Gastroesophageal sphincter (tissue), 4 donors: ENCODE measurements around the gene GTF2IRD1. TPM values are rescaled to one million over a fixed set of nuclear protein-coding genes. Genes with fewer than 3 reads are reported as not detected.
A peak's percentile ranks its signal among the peaks of the same experiment; 100 is the strongest.

Experiments
- ATAC-seq: fragments of 150-250 bp; one replicate; pipeline ENCODE4 v1.9.1; 2016; ENCODE audit warnings: mild to moderate bottlenecking, moderate library complexity
- H3K27ac ChIP-seq, 4 donors: fragments of 200-600 bp; sonication (generic) in 3 of 4; 1 replicate in 3 of 4; 2 replicates in 1 of 4; pipeline ENCODE4 v1.5.1; 2016 to 2019
- H3K27me3 ChIP-seq: fragments of 200-600 bp; sonication (generic); one replicate; pipeline ENCODE4 v1.5.1; 2019
- H3K36me3 ChIP-seq, 2 donors: fragments of 200-600 bp; sonication (generic); one replicate each; pipeline ENCODE4 v1.5.1; 2019; ENCODE audit warnings: control low read depth in 1 of 2
- H3K4me1 ChIP-seq, 3 donors: fragments of 200-600 bp; sonication (generic); 1 replicate in 2 of 3; 2 replicates in 1 of 3; pipeline ENCODE4 v1.5.1; 2016 to 2019; ENCODE audit warnings: control low read depth in 2 of 3
- H3K4me3 ChIP-seq, 2 donors: fragments of 200-600 bp; sonication (generic); one replicate each; pipeline ENCODE4 v1.5.1; 2019; ENCODE audit warnings: mild to moderate bottlenecking in 1 of 2, moderate library complexity in 1 of 2
- H3K9me3 ChIP-seq, 3 donors: fragments of 200-600 bp; sonication (generic); one replicate each; pipeline ENCODE4 v1.5.1; 2017 to 2019; ENCODE audit warnings: control low read depth in 2 of 3
- CTCF ChIP-seq, 4 experiments: fragments of 200-600 bp in 2 of 4; fragments of 450-650 bp in 2 of 4; sonication (generic) in 1 of 4; IDR thresholded peaks; one replicate each; pipeline ENCODE4 v1.5.1; 2017 to 2019; ENCODE audit warnings: antibody characterized with exemption in 4 of 4, mild to moderate bottlenecking in 2 of 4, moderate library complexity in 2 of 4
- EP300 ChIP-seq: sonication (generic); formaldehyde crosslinking; IDR thresholded peaks from one replicate; pipeline ENCODE4 v1.6.1; 2017; ENCODE audit warnings: antibody characterized with exemption, mild to moderate bottlenecking
- POLR2A ChIP-seq, 2 donors: fragments of 450-650 bp; IDR thresholded peaks; one replicate each; pipeline ENCODE4 v1.6.1; 2017; ENCODE audit warnings: antibody characterized with exemption in 2 of 2, mild to moderate bottlenecking in 2 of 2, moderate library complexity in 1 of 2
- POLR2AphosphoS5 ChIP-seq: sonication (generic); formaldehyde crosslinking; IDR thresholded peaks from one replicate; pipeline ENCODE4 v1.6.1; 2017; ENCODE audit warnings: antibody characterized with exemption
- WGBS, 2 donors: methylation state at CpG; one replicate each; pipeline ENCODE4 v1.1.5; 2018; ENCODE audit warnings: low coverage in 1 of 2; 5-methylcytosine and 5-hydroxymethylcytosine counted together
- total RNA-seq, 4 donors: library from RNA; depleted of rRNA; stranded (reverse); fragments of >200 nt; gene quantifications; one replicate each; pipeline ENCODE4 v1.1.0, GENCODE V29; 2016

GTF2IRD1 gene, protein sequence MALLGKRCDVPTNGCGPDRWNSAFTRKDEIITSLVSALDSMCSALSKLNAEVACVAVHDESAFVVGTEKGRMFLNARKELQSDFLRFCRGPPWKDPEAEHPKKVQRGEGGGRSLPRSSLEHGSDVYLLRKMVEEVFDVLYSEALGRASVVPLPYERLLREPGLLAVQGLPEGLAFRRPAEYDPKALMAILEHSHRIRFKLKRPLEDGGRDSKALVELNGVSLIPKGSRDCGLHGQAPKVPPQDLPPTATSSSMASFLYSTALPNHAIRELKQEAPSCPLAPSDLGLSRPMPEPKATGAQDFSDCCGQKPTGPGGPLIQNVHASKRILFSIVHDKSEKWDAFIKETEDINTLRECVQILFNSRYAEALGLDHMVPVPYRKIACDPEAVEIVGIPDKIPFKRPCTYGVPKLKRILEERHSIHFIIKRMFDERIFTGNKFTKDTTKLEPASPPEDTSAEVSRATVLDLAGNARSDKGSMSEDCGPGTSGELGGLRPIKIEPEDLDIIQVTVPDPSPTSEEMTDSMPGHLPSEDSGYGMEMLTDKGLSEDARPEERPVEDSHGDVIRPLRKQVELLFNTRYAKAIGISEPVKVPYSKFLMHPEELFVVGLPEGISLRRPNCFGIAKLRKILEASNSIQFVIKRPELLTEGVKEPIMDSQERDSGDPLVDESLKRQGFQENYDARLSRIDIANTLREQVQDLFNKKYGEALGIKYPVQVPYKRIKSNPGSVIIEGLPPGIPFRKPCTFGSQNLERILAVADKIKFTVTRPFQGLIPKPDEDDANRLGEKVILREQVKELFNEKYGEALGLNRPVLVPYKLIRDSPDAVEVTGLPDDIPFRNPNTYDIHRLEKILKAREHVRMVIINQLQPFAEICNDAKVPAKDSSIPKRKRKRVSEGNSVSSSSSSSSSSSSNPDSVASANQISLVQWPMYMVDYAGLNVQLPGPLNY
- 10 to 100 TPM; 21.5 to 49.0 (median 28.2) TPM for total RNA-seq

- H3K27ac ChIP-seq, result peak within 1 kb of the TSS; percentile 89 to 97 (median 94)
- H3K9me3 ChIP-seq, result no peaks in the 10 kb centered on the region
- no peaks in the 10 kb centered on the region for H3K27me3 ChIP-seq
- peaks cover 0 to 48% (median 6%) of the 10 kb centered on the region in 3 donors for H3K4me1 ChIP-seq
- TF ChIP-seq POLR2AphosphoS5 (no peak), EP300 (no peak), POLR2A (IDR thresholded peaks at IDR 0.05) (no peak), CTCF (IDR thresholded peaks at IDR 0.05) (no peak)
- WGBS, 2 donors, result 20% methylated on average over 2 of the region's 62 CpGs; no CpG with 5 or more reads in 1 of the 2 donors
- ATAC-seq, result peak; percentile 75
- H3K36me3 ChIP-seq, result no peaks in the 10 kb centered on the region
- peak within 1 kb of the TSS; percentile 86 to 92 for H3K4me3 ChIP-seq
Measured at GRCh38 chr7:74453322-74454011, at the start of gene GTF2IRD1. Gene GTF2IRD1, plus strand, starts transcription at chr7:74453906. Its CDS starts 54,175 bp downstream, at chr7:74508081.

GRCh38 chr7:74404388-74404700, 49.4 kb upstream of the GTF2IRD1 start:
- no peak for TF ChIP-seq CTCF (IDR thresholded peaks at IDR 0.05)
- TF ChIP-seq EP300, result no peak
- no peak for TF ChIP-seq POLR2AphosphoS5
- TF ChIP-seq POLR2A (IDR thresholded peaks at IDR 0.05), result no peak
- peaks cover 0 to 52% of the 10 kb centered on the region in 2 donors for H3K36me3 ChIP-seq
- no peaks in the 10 kb centered on the region for H3K27me3 ChIP-seq
- ATAC-seq, result no peak
- H3K9me3 ChIP-seq, result no peaks in the 10 kb centered on the region
- WGBS, 2 donors, result 97% methylated on average over 6 of the region's 8 CpGs; no CpG with 5 or more reads in 1 of the 2 donors
- H3K4me1 ChIP-seq, result no peaks in the 10 kb centered on the region
- no peak overlapping the region for H3K27ac ChIP-seq
- no peak overlapping the region for H3K4me3 ChIP-seq

- Histone ChIP-seq H3K27ac (no peak overlapping the region), H3K9me3 (no peaks in the 10 kb centered on the region), H3K4me3 (no peak overlapping the region), H3K36me3 (peaks cover 0 to 52% of the 10 kb centered on the region in 2 donors), H3K27me3 (peaks cover 1% of the 10 kb centered on the region), H3K4me1 (no peaks in the 10 kb centered on the region)
- 85% methylated on average over 4 of the region's 15 CpGs; no CpG with 5 or more reads in 1 of the 2 donors for WGBS, 2 donors
- TF ChIP-seq POLR2A (IDR thresholded peaks at IDR 0.05) (no peak), CTCF (IDR thresholded peaks at IDR 0.05) (no peak), EP300 (no peak), POLR2AphosphoS5 (no peak)
- no peak for ATAC-seq
Measured at GRCh38 chr7:74404741-74405140, 49.0 kb upstream of the GTF2IRD1 start.

GRCh38 chr7:74405191-74405898, 48.4 kb upstream of the GTF2IRD1 start:
- H3K36me3 ChIP-seq, result peaks cover 0 to 48% of the 10 kb centered on the region in 2 donors
- H3K4me3 ChIP-seq, result no peak overlapping the region
- peaks cover 7% of the 10 kb centered on the region for H3K27me3 ChIP-seq
- TF ChIP-seq POLR2A (IDR thresholded peaks at IDR 0.05), result no peak
- peak in 2 of 4 experiments; percentile 4 to 49 for TF ChIP-seq CTCF (IDR thresholded peaks at IDR 0.05)
- no peak for TF ChIP-seq POLR2AphosphoS5
- 83% methylated on average over 1 of the region's 31 CpGs; no CpG with 5 or more reads in 1 of the 2 donors for WGBS, 2 donors
- H3K9me3 ChIP-seq, result no peaks in the 10 kb centered on the region
- H3K27ac ChIP-seq, result no peak overlapping the region
- no peak for ATAC-seq
- H3K4me1 ChIP-seq, result no peaks in the 10 kb centered on the region
